ENCODE results near the gene BTBD18.

DNA sequence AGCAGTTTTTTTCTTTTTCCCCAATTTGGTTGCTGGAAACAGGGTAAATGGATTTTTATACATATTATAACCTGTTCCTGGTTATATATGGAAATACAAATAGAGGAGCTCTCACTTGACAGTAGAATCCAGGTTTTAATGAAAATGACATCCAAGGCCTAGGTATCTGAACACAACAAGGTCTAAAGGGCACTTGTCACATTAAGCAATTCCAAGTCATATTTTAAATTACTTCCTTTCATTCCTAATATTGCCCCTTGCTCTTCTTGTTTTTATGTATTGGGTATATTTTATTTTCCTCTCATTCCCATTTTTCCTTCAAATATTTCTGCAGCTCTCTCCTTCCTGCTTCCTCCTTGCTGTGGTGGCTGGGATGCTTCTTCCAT lies 37.1 kb upstream of the BTBD18 start:
- TF ChIP-seq POLR2A (IDR thresholded peaks at IDR 0.05; ENCODE audit: low read length), result no peak
- TF ChIP-seq GATA1 (IDR thresholded peaks at IDR 0.05; ENCODE audit: low read depth, low read length), result no peak
